Naive thymus-derived CD8-positive, alpha-beta T cell (primary cell): ENCODE measurements around the gene LBHD2. TPM values are rescaled to one million over a fixed set of nuclear protein-coding genes. Genes with fewer than 3 reads are reported as not detected.
A peak's percentile ranks its signal among the peaks of the same experiment; 100 is the strongest.

Experiments
- ATAC-seq, 2 donors: fragments of 150-1000 bp; cut with Tn5 transposase in 1 of 2; sonication (Bioruptor Pico), chemical (Tn5 transposase) in 1 of 2; 1 replicate in 1 of 2; 2 replicates in 1 of 2; pipeline ENCODE4 v1.10.0; 2021; ENCODE audit warnings: mild to moderate bottlenecking in 2 of 2, moderate library complexity in 2 of 2
- POLR2A ChIA-PET: fragments of 350-600 bp; sonication (Branson Sonifier 250); formaldehyde crosslinking; loops from one replicate; lab custom pipeline; 2021; ENCODE audit warnings: antibody characterized with exemption; lab: Charles Lee
- DNase-seq, 10 donors: peaks; one replicate each; pipeline versions ENCODE4 v3.0.0 to v3.0.0-alpha.2; 2020 to 2022
- H3K27ac Mint-ChIP-seq, 10 donors: one replicate each; pipeline ENCODE4 v1.8.0; 2020 to 2022; ENCODE audit warnings: mild to moderate bottlenecking in 10 of 10, mixed read lengths in 10 of 10, moderate library complexity in 4 of 10, inconsistent platforms in 1 of 10
- H3K27me3 Mint-ChIP-seq, 5 donors: one replicate each; pipeline ENCODE4 v1.8.0; 2021 to 2022; ENCODE audit warnings: mixed read lengths in 5 of 5
- H3K36me3 Mint-ChIP-seq, 3 donors: one replicate each; pipeline ENCODE4 v1.8.0; 2020 to 2022; ENCODE audit warnings: mixed read lengths in 3 of 3, mild to moderate bottlenecking in 2 of 3, inconsistent platforms in 1 of 3
- H3K4me1 Mint-ChIP-seq, 4 donors: one replicate each; pipeline ENCODE4 v1.8.0; 2021 to 2022; ENCODE audit warnings: mixed read lengths in 4 of 4
- H3K4me3 Mint-ChIP-seq, 10 donors: one replicate each; pipeline ENCODE4 v1.8.0; 2020 to 2022; ENCODE audit warnings: mild to moderate bottlenecking in 10 of 10, mixed read lengths in 10 of 10, moderate library complexity in 6 of 10, inconsistent platforms in 1 of 10
- H3K9me3 Mint-ChIP-seq, 9 donors: one replicate each; pipeline ENCODE4 v1.8.0; 2020 to 2022; ENCODE audit warnings: mixed read lengths in 9 of 9, mild to moderate bottlenecking in 3 of 9, inconsistent platforms in 1 of 9, moderate library complexity in 1 of 9
- polyA plus RNA-seq, 3 donors: library from polyadenylated mRNA; unstranded; fragments of 300-500 nt; fragmentation: Illumina TruSeq; gene quantifications; one replicate each; pipeline ENCODE4 v1.2.3, GENCODE V29; 2021
- total RNA-seq, 8 experiments: library from RNA in 2 of 8; stranded (reverse) in 2 of 8; gene quantifications; one replicate each; pipeline ENCODE4 v1.2.3 and lab custom pipeline; 2021 to 2026

Gene LBHD2
- total and polyA plus RNA-seq, 5 experiments from 2014 or later: not detected

DNA sequence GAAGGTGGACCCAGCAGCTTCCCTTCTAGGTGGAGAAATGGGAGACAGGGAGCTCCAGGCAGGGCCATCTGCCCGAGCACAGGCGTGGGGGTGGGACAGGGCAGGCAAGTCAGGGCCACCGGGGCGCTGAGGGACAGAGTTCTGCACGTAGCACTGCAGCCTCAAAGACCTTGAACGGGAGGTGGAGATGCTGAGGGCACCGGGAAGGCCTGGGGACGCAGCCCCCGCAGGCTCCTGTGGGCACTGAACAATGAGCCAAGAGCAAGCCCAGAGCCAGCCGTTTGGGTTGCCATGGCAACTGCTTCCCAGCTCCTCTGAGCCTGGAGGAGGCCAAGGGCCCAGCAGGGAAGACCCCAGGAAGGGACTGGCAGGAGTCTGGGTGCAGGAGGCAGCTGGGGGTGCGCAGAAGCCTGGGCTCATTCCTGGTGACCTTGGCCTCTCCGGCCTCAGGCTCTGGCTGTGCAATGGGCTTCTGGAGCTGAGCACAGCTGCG is 3.4 kb downstream of the LBHD2 start:
- Mint-ChIP-seq H3K9me3 (peaks cover 0 to 2% (median 0%) of the 10 kb centered on the region in 9 donors), H3K4me3 (no peak overlapping the region), H3K4me1 (peaks cover 0 to 9% (median 3%) of the 10 kb centered on the region in 4 donors), H3K27me3 (peaks cover 5 to 45% (median 13%) of the 10 kb centered on the region in 5 donors), H3K27ac (no peak overlapping the region), H3K36me3 (no peaks in the 10 kb centered on the region)
- POLR2A ChIA-PET: interaction anchor here (1.2 kb wide), 1 partner anchor 14 kb away, joined by 4 read pairs; no protein-coding TSS in a partner anchor
- ATAC-seq (no peak), DNase-seq (no peak)

DNA sequence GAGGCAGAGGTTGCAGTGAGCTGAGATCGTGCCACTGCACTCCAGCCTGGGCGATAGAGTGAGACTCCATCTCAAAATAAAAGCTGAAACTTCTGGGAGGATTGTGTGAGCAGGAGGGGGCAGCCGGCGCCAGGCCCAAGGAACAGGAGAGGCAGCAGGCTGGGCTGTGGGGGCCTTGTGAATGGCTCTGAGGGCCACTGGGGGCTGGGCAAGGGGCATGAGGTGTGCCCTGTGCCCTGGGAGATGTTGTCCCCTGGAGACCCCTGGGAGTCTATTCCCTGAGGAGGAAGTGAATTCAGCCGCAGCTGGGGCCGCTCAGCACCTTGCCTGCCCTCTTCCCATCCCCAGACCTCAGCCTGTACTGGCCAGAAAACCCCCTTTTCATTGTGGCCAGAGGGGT is 4.9 kb downstream of the LBHD2 start:
- no peak for ATAC-seq
- DNase-seq: peak in 1 of 10 donors; percentile 2
- peaks cover 5 to 43% (median 13%) of the 10 kb centered on the region in 5 donors for H3K27me3 Mint-ChIP-seq
- peak overlapping the region in 1 of 10 donors; percentile 33 for H3K27ac Mint-ChIP-seq
- H3K36me3 Mint-ChIP-seq: no peaks in the 10 kb centered on the region
- H3K4me3 Mint-ChIP-seq: no peak overlapping the region
- H3K9me3 Mint-ChIP-seq: peaks cover 0 to 2% (median 0%) of the 10 kb centered on the region in 9 donors
- POLR2A ChIA-PET: no interaction called here
- H3K4me1 Mint-ChIP-seq: peaks cover 0 to 9% (median 3%) of the 10 kb centered on the region in 4 donors

DNA sequence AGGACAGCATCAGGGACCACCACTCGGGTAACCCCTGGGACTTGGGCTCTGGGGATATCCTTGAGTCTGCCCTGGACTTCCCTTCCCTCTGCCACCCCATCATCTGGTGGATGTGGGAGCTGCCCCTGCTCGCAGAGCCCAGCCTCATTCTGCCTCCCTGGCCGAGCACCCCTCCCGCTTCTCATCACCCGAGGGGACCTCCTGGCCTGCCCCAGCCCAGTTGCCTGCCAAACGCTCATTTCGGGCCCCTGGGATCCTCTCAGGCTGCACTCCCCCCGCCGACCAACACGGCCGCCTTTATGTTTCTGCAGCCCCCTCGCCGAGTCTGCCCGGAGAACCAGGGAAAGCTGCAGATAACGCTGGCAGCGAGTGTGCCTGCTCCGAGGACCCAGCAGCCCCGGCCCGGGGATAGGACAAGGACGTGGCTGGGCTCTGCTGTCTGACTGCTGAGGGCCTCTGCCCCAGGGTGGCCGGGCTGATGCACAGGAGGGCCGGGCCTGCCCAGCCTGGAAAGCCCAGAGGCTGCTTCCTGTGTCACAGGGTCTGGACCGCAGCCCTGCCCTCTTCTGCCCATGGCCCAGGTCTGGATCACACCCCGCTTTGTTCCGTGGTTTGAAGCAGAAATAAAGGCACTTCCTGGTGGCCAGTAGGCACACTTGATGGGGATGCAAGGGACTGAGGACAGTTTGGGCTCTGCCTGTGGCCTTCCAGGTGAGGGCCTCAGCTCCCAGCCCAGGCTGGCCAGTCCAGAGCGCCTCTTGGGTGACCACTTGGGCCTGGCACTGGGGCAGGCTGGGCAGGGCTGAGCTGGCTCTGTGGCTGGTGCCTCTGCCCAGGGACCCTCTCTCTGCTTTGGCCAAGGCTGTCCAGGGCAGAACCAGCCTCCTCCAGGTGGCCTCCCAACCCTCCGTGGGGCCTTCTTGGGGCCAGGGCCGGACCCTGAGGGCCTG is 5.7 kb downstream of the LBHD2 start:
- Mint-ChIP-seq H3K4me3 (no peak overlapping the region), H3K4me1 (peaks cover 0 to 9% (median 3%) of the 10 kb centered on the region in 4 donors), H3K9me3 (peaks cover 0 to under 1% (median 0%) of the 10 kb centered on the region in 9 donors), H3K27ac (no peak overlapping the region), H3K27me3 (peaks cover 3 to 37% (median 13%) of the 10 kb centered on the region in 5 donors), H3K36me3 (no peaks in the 10 kb centered on the region)
- POLR2A ChIA-PET: no interaction called here
- DNase-seq: peak in 1 of 10 donors; percentile 6
- no peak for ATAC-seq

DNA sequence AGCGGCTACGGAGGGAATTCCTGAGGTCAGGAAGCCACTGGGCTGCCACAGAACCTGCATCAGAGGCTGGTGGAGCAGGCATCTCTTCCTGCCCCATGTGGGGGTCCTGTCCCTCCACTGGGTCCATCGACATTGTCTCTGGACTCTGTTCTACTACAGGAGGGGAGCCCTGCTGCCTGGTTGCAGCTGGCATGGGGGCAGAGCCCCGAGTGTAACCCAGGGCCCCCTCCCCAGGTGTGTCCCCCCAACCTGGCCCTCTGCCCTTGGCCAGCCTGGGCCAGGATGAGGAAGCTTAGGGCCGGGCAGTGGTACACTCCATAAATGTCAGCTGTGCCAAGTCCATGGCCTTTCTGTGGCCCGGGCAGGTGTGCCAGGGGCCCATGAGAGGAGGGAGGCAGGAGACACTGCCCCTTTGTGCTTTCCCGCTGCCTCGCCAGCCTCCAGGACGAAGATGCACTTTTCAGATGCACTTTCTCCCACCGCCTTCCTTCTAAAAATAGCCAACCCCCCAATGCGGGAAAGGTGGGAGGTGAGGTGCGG is 6.5 kb downstream of the LBHD2 start:
- POLR2A ChIA-PET: no interaction called here
- peak overlapping the region in 3 of 10 donors; percentile 37 to 76 (median 52) for H3K27ac Mint-ChIP-seq

DNA sequence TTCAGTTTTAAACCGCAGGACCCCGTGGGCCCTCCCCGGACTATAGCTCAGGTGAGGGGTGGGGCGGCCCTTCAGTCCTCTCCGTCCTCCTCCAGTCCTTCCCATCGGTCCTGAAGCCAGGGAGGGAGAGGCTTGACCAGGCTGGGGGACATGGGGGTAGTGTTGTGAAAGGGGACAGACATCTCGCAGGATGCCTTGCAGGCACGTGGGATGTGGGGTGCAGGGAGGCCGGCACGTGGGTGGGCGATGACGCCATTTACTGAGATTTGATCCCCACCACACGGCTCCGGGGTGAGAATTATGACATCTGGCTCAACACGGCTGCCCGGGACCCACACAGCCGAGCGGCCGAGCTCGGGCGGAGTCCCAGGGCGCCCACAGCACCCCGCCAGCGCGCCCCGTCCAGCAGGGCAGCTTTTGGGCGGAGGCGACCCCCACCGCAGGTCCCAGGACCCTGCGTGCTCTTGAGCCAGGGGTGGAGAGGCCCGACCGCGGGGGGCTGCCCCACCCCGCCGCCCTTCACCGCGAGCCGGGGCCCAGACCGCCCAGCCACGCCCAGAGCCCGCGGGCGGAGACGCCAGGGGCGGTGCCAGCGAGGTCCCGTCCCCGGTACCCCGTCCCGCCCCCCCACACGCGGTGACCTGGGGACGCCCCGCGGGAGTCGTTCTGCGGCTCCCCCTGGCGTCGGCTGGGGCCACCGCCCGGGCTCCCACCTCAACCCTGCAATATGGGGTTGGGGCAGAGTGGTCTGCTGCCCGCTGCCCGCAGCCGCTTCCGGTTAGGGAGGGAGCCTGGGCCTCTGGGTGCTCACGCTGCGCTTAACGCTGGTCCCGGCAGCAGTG is 7.3 kb downstream of the LBHD2 start:
- Mint-ChIP-seq H3K27ac (peak overlapping the region in 3 of 10 donors; percentile 37 to 76 (median 52)), H3K9me3 (no peaks in the 10 kb centered on the region), H3K4me3 (peak overlapping the region; percentile 45 to 75 (median 65)), H3K4me1 (peaks cover 0 to 9% (median 3%) of the 10 kb centered on the region in 4 donors), H3K36me3 (no peaks in the 10 kb centered on the region), H3K27me3 (peaks cover 0 to 22% (median 11%) of the 10 kb centered on the region in 5 donors)
- POLR2A ChIA-PET: no interaction called here
- ATAC-seq (peak; percentile 92 to 96), DNase-seq (peak; percentile 63 to 87 (median 74))

More for the DNA sequence above, 6.5 kb downstream of the LBHD2 start:
- Mint-ChIP-seq H3K27me3 (peaks cover under 1 to 28% (median 13%) of the 10 kb centered on the region in 5 donors), H3K4me1 (peaks cover 0 to 9% (median 3%) of the 10 kb centered on the region in 4 donors), H3K9me3 (no peaks in the 10 kb centered on the region), H3K4me3 (peak overlapping the region; percentile 29 to 74 (median 64)), H3K36me3 (no peaks in the 10 kb centered on the region)
- ATAC-seq (no peak), DNase-seq (peak in 1 of 10 donors; percentile 1)

DNA sequence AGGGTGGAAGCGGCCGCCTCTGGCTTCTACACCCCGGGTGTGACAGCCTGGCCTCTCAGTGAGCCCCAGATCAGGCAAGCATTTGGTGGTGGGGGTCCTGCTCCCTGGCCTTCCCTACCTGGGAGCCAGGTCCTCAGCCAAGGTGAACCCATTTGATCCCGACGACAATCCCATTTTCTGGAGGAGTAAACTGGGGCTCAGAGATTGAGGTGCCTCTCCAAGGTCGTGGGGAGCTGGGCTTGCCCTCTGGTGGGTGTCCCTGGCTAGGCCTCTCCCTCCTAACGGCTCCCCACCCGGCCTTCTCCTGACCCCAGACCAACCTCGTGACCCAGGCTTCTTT is 7.8 kb downstream of the LBHD2 start:
- POLR2A ChIA-PET: no interaction called here
- H3K4me1 Mint-ChIP-seq: peaks cover 0 to 9% (median 3%) of the 10 kb centered on the region in 4 donors
- no peak for DNase-seq
- peaks cover 0 to 20% (median 10%) of the 10 kb centered on the region in 5 donors for H3K27me3 Mint-ChIP-seq
- no peak for ATAC-seq
- H3K9me3 Mint-ChIP-seq: no peaks in the 10 kb centered on the region
- peak overlapping the region in 8 of 10 donors; percentile 10 to 63 (median 30) for H3K4me3 Mint-ChIP-seq
- no peaks in the 10 kb centered on the region for H3K36me3 Mint-ChIP-seq
- no peak overlapping the region for H3K27ac Mint-ChIP-seq

DNA sequence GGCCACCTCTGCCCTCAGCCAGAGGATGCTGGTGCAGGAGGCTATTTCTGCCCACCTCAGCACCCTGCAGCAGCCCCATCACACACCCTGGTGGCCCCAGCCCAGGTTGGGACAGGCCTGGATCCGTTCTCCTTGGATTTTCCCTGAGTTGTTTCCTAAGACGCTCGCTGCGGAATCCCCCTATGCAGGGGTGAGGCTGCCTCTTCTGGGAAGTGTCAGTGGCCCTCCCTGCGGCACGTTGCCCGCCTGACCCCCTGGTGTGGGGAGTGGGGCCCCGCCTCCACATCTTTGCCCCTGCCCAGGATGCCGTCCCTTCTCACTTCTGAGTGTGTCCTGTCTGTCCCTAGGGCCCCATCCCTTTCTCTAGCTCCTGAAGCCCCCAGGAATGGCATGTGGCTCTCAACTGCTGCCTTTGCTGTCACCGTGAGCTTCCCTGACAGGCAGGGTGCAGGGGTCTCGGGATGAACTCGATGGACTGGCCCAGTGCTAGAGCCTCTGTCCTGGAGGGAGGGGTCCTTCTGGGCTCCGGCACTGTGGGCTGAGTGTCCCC is 9.9 kb downstream of the LBHD2 start:
- Mint-ChIP-seq H3K4me3 (peak overlapping the region in 1 of 10 donors; percentile 30), H3K36me3 (no peaks in the 10 kb centered on the region), H3K27ac (no peak overlapping the region), H3K9me3 (no peaks in the 10 kb centered on the region), H3K4me1 (peaks cover 0 to 9% (median 3%) of the 10 kb centered on the region in 4 donors), H3K27me3 (peaks cover 0 to 17% (median 9%) of the 10 kb centered on the region in 5 donors)
- ATAC-seq: no peak
- no peak for DNase-seq
- POLR2A ChIA-PET: no interaction called here

DNA sequence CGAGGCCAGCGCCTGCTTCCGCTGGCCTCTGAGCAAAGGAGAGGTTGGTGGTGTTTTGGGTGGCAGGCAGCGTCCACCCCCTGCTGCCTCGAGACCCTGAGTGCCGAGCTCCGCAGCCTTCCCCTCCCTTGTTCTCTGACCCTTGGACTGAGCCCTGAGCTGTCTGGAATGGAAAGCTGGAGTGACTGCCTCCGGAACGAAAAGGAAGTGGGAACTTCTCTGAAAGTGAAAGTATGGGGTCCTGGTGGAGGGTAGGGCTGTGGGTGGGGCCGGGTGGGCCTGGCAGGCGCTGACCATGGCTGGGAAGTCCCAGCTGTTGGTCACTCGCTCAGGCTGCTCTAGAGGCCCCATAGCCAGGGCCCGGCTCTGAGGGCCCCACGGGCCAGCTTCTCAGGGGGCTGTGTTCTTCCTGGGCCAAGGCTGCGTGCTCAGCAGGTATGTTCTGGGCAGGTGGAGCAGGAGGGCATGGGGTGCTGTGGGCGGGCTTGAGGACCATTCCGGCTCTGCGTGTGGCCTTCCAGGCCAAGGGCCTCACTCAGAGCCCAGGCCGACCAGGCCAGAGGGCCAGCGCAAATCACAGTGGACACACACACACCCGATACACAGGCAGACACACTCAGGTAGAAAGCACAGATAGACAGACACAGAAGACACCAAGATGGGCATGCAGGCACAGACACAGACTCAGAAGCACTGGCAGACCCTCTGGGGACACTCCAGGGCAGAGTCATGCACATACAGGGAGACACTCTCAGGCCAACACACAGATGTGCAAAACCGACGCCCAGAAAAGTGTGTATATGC is 10.6 kb downstream of the LBHD2 start, which contains the start of gene EXOC3L4:
EXOC3L4 (plus strand) TSS at position 320 of the 804 bp plus-strand sequence. CDS start 5,495 bp downstream, outside the sequence.
- POLR2A ChIA-PET: no interaction called here
- Mint-ChIP-seq H3K27ac (peak within 1 kb of the TSS in 1 of 10 donors; percentile 73), H3K27me3 (peaks cover 0 to 17% (median 9%) of the 10 kb centered on the region in 5 donors), H3K4me1 (peaks cover 0 to 9% (median 3%) of the 10 kb centered on the region in 4 donors), H3K4me3 (peak within 1 kb of the TSS in 1 of 10 donors; percentile 30), H3K9me3 (no peaks in the 10 kb centered on the region), H3K36me3 (no peaks in the 10 kb centered on the region)
- DNase-seq (no peak), ATAC-seq (no peak)

DNA sequence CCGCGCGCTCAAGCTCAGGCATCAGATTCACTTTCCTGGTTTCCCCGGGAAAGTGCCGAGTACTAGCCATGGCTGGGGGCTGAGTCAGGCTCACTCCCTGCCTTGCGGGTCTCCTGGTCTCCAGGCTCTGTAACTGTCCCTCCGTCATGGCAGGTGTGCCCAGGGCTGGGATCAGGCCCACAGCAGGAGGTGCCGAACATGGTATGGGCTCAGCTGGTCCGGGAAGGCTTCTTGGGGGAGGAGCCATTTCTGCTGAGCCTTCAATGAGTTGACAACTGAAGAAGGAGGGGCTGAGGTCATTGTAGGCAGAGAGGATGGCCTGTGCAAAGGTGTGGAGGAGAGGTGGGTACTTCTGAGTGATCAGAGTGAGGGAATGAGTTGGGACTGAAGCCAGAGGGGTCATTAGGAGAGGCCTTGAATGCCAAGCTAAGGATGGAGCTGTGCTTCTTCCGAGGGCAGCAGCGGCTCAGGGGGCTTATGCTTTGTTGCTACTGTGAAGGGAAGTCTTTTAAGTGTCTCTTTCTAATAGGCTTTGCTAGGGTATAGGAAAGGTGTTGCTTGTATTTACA is 11.3 kb downstream of the LBHD2 start:
- Mint-ChIP-seq H3K4me3 (no peak overlapping the region), H3K9me3 (no peaks in the 10 kb centered on the region), H3K36me3 (no peaks in the 10 kb centered on the region), H3K27ac (peak overlapping the region in 1 of 10 donors; percentile 73), H3K4me1 (peaks cover 0 to 9% (median 3%) of the 10 kb centered on the region in 4 donors), H3K27me3 (peaks cover 0 to 17% (median 9%) of the 10 kb centered on the region in 5 donors)
- DNase-seq (no peak), ATAC-seq (no peak)
- POLR2A ChIA-PET: no interaction called here

DNA sequence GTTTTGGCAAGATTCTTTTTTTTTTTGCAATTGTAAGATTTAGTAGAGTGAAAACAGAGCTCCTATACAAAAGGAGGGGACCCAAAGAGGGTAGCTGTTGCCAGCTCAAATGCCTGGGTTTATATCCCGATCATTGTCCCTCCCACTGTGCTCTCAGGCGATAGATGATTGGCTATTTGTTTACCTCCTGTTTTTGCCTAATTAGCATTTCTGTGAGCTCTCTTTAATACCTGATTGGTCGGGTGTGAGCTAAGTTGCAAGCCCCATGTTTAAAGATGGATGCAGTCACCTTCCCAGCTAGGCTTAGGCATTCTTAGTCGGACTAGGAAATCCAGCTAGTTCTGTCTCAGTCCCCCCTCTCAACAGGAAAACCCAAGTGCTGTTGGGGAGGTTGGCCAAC is 12.4 kb downstream of the LBHD2 start:
- DNase-seq: no peak
- ATAC-seq: no peak

More for the DNA sequence above, 12.4 kb downstream of the LBHD2 start:
- Mint-ChIP-seq H3K9me3 (no peaks in the 10 kb centered on the region), H3K27me3 (peaks cover 3 to 23% (median 12%) of the 10 kb centered on the region in 5 donors), H3K36me3 (no peaks in the 10 kb centered on the region), H3K4me1 (peaks cover 0 to 8% (median 0%) of the 10 kb centered on the region in 4 donors), H3K4me3 (no peak overlapping the region), H3K27ac (no peak overlapping the region)
- POLR2A ChIA-PET: no interaction called here
